Measurements from ENCODE around the gene NAA40. TPM values are rescaled to one million over a fixed set of nuclear protein-coding genes. Genes with fewer than 3 reads are reported as not detected.
A peak's percentile ranks its signal among the peaks of the same experiment; 100 is the strongest.

Gene NAA40
- total RNA-seq, 1 experiment from 2014 or later: 43.7 TPM

DNA sequence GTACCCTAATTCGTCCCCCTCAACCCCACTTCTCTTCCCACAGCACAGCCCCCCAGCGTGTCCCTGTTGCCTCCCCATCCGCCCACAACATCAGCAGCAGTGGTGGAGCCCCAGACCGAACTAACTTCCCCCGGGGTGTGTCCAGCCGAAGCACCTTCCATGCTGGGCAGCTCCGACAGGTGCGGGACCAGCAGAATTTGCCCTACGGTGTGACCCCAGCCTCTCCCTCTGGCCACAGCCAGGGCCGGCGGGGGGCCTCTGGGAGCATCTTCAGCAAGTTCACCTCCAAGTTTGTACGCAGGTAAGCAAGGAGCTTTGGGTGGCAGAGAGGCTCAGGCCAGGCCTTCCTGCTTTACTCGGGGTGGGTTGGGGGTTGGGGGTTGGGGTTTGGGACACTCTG is 34.1 kb upstream of the NAA40 start:
- Mint-ChIP-seq H3K27ac (ENCODE audit: unreplicated experiment) (peak overlapping the region; percentile 31), H3K36me3 (ENCODE audit: insufficient read depth, unreplicated experiment) (peaks cover 62% of the 10 kb centered on the region), H3K9me3 (ENCODE audit: unreplicated experiment) (no peaks in the 10 kb centered on the region), H3K27me3 (ENCODE audit: insufficient read depth, unreplicated experiment) (no peaks in the 10 kb centered on the region), H3K4me3 (ENCODE audit: unreplicated experiment) (no peak overlapping the region), H3K4me1 (ENCODE audit: low read depth, unreplicated experiment) (no peaks in the 10 kb centered on the region)
- ChIA-PET CTCF (no interaction called here), POLR2A (no interaction called here)
- intact Hi-C loops (cut with micrococcal nuclease; ENCODE audit: unreplicated experiment): loop anchor here (5.0 kb wide), 1 partner anchor 43 kb away; no protein-coding TSS in a partner anchor
- TF ChIP-seq, protein P1, sequence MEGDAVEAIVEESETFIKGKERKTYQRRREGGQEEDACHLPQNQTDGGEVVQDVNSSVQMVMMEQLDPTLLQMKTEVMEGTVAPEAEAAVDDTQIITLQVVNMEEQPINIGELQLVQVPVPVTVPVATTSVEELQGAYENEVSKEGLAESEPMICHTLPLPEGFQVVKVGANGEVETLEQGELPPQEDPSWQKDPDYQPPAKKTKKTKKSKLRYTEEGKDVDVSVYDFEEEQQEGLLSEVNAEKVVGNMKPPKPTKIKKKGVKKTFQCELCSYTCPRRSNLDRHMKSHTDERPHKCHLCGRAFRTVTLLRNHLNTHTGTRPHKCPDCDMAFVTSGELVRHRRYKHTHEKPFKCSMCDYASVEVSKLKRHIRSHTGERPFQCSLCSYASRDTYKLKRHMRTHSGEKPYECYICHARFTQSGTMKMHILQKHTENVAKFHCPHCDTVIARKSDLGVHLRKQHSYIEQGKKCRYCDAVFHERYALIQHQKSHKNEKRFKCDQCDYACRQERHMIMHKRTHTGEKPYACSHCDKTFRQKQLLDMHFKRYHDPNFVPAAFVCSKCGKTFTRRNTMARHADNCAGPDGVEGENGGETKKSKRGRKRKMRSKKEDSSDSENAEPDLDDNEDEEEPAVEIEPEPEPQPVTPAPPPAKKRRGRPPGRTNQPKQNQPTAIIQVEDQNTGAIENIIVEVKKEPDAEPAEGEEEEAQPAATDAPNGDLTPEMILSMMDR (IDR thresholded peaks at IDR 0.05; ENCODE audit: insufficient read depth in 1 of 2, low read depth in 1 of 2, low read length in 1 of 2, severe bottlenecking in 1 of 2, unreplicated experiment in 1 of 2): no peak
- no TSS peak for BruUV-seq (replicated peaks)
- no peak for DNase-seq
- Histone ChIP-seq H3K4me3 (ENCODE audit: low read depth, low read length) (no peak overlapping the region), H3K9me3 (no peaks in the 10 kb centered on the region), H3K4me1 (0 out of 2 replicates have a peak, but pooled peaks cover 5% of the 10 kb centered on the region), H3K36me3 (ENCODE audit: control insufficient read depth, insufficient read depth, low read length) (peaks cover 3% of the 10 kb centered on the region), H3K27me3 (replicated peaks; ENCODE audit: control insufficient read depth, insufficient read depth, low read length) (no peaks in the 10 kb centered on the region)

DNA sequence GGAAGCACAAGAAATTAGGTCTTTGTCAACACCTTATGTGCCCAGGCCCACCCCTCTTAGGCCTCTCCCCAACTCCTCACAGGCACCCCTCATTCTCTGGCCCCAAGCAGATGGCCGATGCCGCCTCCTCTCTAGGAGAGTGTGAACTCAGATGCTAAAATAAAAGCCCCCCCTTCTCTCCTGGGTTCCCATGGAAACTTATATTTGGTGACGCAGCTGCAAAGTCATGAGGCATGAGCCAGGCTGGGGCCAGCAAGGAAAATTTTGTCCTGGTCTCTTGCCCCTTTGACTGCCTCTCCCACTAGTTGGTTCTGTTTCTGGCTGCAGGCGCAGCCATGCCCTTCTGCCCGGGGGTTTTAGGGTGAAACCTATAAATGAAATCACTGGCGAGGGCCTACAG is 33.6 kb upstream of the NAA40 start:
- Mint-ChIP-seq H3K36me3 (ENCODE audit: insufficient read depth, unreplicated experiment) (peaks cover 64% of the 10 kb centered on the region), H3K27ac (ENCODE audit: unreplicated experiment) (peak overlapping the region; percentile 31), H3K27me3 (ENCODE audit: insufficient read depth, unreplicated experiment) (no peaks in the 10 kb centered on the region), H3K4me1 (ENCODE audit: low read depth, unreplicated experiment) (no peaks in the 10 kb centered on the region), H3K4me3 (ENCODE audit: unreplicated experiment) (no peak overlapping the region), H3K9me3 (ENCODE audit: unreplicated experiment) (no peaks in the 10 kb centered on the region)
- Histone ChIP-seq H3K9me3 (no peaks in the 10 kb centered on the region), H3K36me3 (ENCODE audit: control insufficient read depth, insufficient read depth, low read length) (peaks cover 3% of the 10 kb centered on the region), H3K4me3 (ENCODE audit: low read depth, low read length) (no peak overlapping the region), H3K27me3 (replicated peaks; ENCODE audit: control insufficient read depth, insufficient read depth, low read length) (no peaks in the 10 kb centered on the region), H3K4me1 (0 out of 2 replicates have a peak, but pooled peaks cover 5% of the 10 kb centered on the region)
- no TSS peak for BruUV-seq (replicated peaks)
- ChIA-PET CTCF (no interaction called here), POLR2A (no interaction called here)
- no peak for DNase-seq
- TF ChIP-seq, protein P1 (IDR thresholded peaks at IDR 0.05; ENCODE audit: insufficient read depth in 1 of 2, low read depth in 1 of 2, low read length in 1 of 2, severe bottlenecking in 1 of 2, unreplicated experiment in 1 of 2): no peak
- intact Hi-C loops (cut with micrococcal nuclease; ENCODE audit: unreplicated experiment): loop anchor here (5.0 kb wide), 1 partner anchor 42 kb away; no protein-coding TSS in a partner anchor

DNA sequence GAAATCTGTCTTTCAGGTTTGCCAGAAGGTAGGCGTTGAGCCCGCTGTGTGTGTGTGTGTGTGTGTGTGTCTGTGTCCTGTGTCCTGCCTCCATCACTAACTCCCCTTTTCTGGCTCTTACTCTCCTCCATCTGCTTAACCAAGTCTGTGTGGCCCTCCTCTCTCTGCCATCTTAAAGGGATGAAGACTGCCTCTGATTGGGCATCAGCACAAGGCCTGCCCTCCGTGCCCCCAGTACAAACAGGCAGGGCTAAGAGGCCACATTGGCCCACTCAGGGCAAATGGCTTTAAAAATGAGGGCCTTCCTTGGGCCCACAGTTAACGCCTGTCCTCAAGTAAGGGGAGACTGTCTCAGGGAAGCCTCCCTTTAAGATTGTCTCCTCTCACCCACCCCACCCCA is 32.7 kb upstream of the NAA40 start:
- Mint-ChIP-seq H3K27me3 (ENCODE audit: insufficient read depth, unreplicated experiment) (no peaks in the 10 kb centered on the region), H3K4me3 (ENCODE audit: unreplicated experiment) (no peak overlapping the region), H3K9me3 (ENCODE audit: unreplicated experiment) (no peaks in the 10 kb centered on the region), H3K36me3 (ENCODE audit: insufficient read depth, unreplicated experiment) (peaks cover 64% of the 10 kb centered on the region), H3K27ac (ENCODE audit: unreplicated experiment) (no peak overlapping the region), H3K4me1 (ENCODE audit: low read depth, unreplicated experiment) (no peaks in the 10 kb centered on the region)
- H3K36me3 ChIP-seq (ENCODE audit: control insufficient read depth, insufficient read depth, low read length): peaks cover 3% of the 10 kb centered on the region
- H3K27me3 ChIP-seq (replicated peaks; ENCODE audit: control insufficient read depth, insufficient read depth, low read length): no peaks in the 10 kb centered on the region
- H3K4me3 ChIP-seq (ENCODE audit: low read depth, low read length): no peak overlapping the region
- intact Hi-C loops (cut with micrococcal nuclease; ENCODE audit: unreplicated experiment): loop anchor here (1.0 to 5.0 kb wide), 2 partner anchors 41 to 69 kb away; no protein-coding TSS in a partner anchor
- ChIA-PET CTCF (interaction anchor here (0.5 to 1.4 kb wide), 7 partner anchors 10 to 69 kb away, joined by 3 to 7 read pairs (median 4); partner anchors contain the start of genes MARK2 and RCOR2), POLR2A (no interaction called here)
- 0 out of 2 replicates have a peak, but pooled peaks cover 5% of the 10 kb centered on the region for H3K4me1 ChIP-seq
- no TSS peak for BruUV-seq (replicated peaks)
- DNase-seq: no peak
- TF ChIP-seq, protein P1 (IDR thresholded peaks at IDR 0.05; ENCODE audit: insufficient read depth in 1 of 2, low read depth in 1 of 2, low read length in 1 of 2, severe bottlenecking in 1 of 2, unreplicated experiment in 1 of 2): no peak
- no peaks in the 10 kb centered on the region for H3K9me3 ChIP-seq
